HEK293T (cell line): ENCODE data around the gene NLRP1.

Experiments
- CTCF ChIA-PET: fragments of 350-600 bp; formaldehyde crosslinking; extraction: SDS; loops from one replicate; lab custom pipeline; 2021; ENCODE audit warnings: antibody characterized with exemption, inconsistent platforms; lab: Yijun Ruan, JAX
- POLR2A ChIA-PET: fragments of 350-600 bp; formaldehyde crosslinking; extraction: SDS; loops from one replicate; lab custom pipeline; 2020; ENCODE audit warnings: antibody characterized with exemption, inconsistent platforms; lab: Yijun Ruan, JAX
- DNase-seq: peaks from one replicate; pipeline ENCODE4 v3.0.0; 2012; ENCODE audit warnings: mixed read lengths; ENCODE audit errors: extremely low spot score
- ARNT ChIP-seq: fragments of 450-650 bp; IDR thresholded peaks from 2 replicates; pipeline ENCODE4 v1.6.1; 2017; ENCODE audit warnings: mild to moderate bottlenecking
- BHLHE40 ChIP-seq: fragments of 450-650 bp; IDR thresholded peaks from 2 replicates; pipeline ENCODE4 v1.6.1; 2016; ENCODE audit warnings: mild to moderate bottlenecking, moderate library complexity, borderline replicate concordance
- CTBP1 ChIP-seq: fragments of 450-650 bp; IDR thresholded peaks from 2 replicates; pipeline ENCODE4 v1.6.1; 2016; ENCODE audit warnings: borderline replicate concordance
- ELF4 ChIP-seq: fragments of 450-650 bp; IDR thresholded peaks from 2 replicates; pipeline ENCODE4 v1.6.1; 2017; ENCODE audit warnings: antibody characterized with exemption
- FOXA1 ChIP-seq: fragments of 450-650 bp; IDR thresholded peaks from 2 replicates; pipeline ENCODE4 v1.6.1; 2016; ENCODE audit warnings: mild to moderate bottlenecking
- FOXK2 ChIP-seq: fragments of 450-650 bp; IDR thresholded peaks from 2 replicates; pipeline ENCODE4 v1.6.1; 2016; ENCODE audit warnings: mild to moderate bottlenecking
- FOXM1 ChIP-seq: fragments of 450-650 bp; IDR thresholded peaks from 2 replicates; pipeline ENCODE4 v1.6.1; 2017; ENCODE audit warnings: mild to moderate bottlenecking, borderline replicate concordance
- HDGF ChIP-seq: fragments of 450-650 bp; IDR thresholded peaks from 2 replicates; pipeline ENCODE4 v1.6.1; 2017; ENCODE audit warnings: antibody characterized with exemption, borderline replicate concordance
- L3MBTL2 ChIP-seq: fragments of 450-650 bp; conservative IDR thresholded peaks from 2 replicates; pipeline ENCODE4 v1.6.1; 2016; ENCODE audit warnings: mild to moderate bottlenecking
- LEF1 ChIP-seq: fragments of 450-650 bp; IDR thresholded peaks from 2 replicates; pipeline ENCODE4 v1.6.1; 2017; ENCODE audit warnings: mild to moderate bottlenecking, borderline replicate concordance
- NFRKB ChIP-seq: fragments of 450-650 bp; IDR thresholded peaks from 2 replicates; pipeline ENCODE4 v1.6.1; 2016; ENCODE audit warnings: mild to moderate bottlenecking, moderate library complexity
- PKNOX1 ChIP-seq: fragments of 450-650 bp; IDR thresholded peaks from 2 replicates; pipeline ENCODE4 v1.6.1; 2016
- SP1 ChIP-seq: fragments of 450-650 bp; IDR thresholded peaks from 2 replicates; pipeline ENCODE4 v1.6.1; 2017
- SUZ12 ChIP-seq: fragments of 450-650 bp; IDR thresholded peaks from 2 replicates; pipeline ENCODE4 v1.6.1; 2016; ENCODE audit warnings: mild to moderate bottlenecking
- TARDBP ChIP-seq: fragments of 450-650 bp; IDR thresholded peaks from 2 replicates; pipeline ENCODE4 v1.6.1; 2016
- ZNF384 ChIP-seq: fragments of 450-650 bp; IDR thresholded peaks from 2 replicates; pipeline ENCODE4 v1.6.1; 2016

NLRP1 gene

GRCh38 chr17:5522476-5522875 is 61.8 kb downstream of the NLRP1 start:
- DNase-seq, result no peak
- ChIA-PET CTCF (interaction anchor here (1.1 kb wide), 1 partner anchor 14 kb away, joined by 3 read pairs; no protein-coding TSS in a partner anchor), POLR2A (interaction anchor here (0.6 to 2.8 kb wide), 3 partner anchors 22 to 69 kb away, joined by 3 to 11 read pairs (median 4); partner anchors contain the start of genes DERL2 and MIS12)

GRCh38 chr17:5516060-5516792 is 68.1 kb downstream of the NLRP1 start:
- POLR2A ChIA-PET, result interaction anchor here (1.6 kb wide), 1 partner anchor 15 kb away, joined by 4 read pairs; a partner anchor contains a TSS
- CTCF ChIA-PET, result no interaction called here

More at GRCh38 chr17:5522476-5522875, 61.8 kb downstream of the NLRP1 start:
- no peak for TF ChIP-seq FOXK2
- TF ChIP-seq CTBP1, result no peak

DNA sequence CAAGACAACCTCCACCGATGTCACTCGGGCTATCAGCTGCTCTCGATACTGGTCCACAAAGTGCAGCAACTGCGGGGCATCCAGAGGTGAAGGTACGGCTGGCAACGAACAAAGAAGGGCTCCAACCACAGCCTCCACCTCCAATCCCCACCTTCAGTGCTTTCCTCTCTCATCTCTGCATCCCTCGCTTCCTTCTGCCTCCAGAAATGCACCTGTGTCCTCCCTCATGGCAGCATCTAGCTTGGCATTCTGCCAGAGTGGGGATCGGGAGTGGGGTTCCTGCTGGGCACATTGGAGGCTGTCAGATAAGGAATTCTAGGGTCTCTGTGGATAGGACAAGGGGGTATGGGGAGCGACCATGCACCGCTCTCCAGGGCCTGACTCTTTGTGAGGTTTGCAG is 69.3 kb downstream of the NLRP1 start:
- no peak for DNase-seq
- CTCF ChIA-PET, result no interaction called here
- no peak for TF ChIP-seq ARNT
- no peak for TF ChIP-seq ELF4
- no peak for TF ChIP-seq FOXA1
- no peak for TF ChIP-seq FOXM1
- TF ChIP-seq LEF1, result no peak
- no peak for TF ChIP-seq NFRKB
- TF ChIP-seq SUZ12, result no peak
- no peak for TF ChIP-seq L3MBTL2
- no peak for TF ChIP-seq TARDBP
- no peak for TF ChIP-seq SP1
- TF ChIP-seq BHLHE40, result no peak
- no peak for TF ChIP-seq CTBP1
- TF ChIP-seq HDGF, result no peak
- POLR2A ChIA-PET, result no interaction called here

More at GRCh38 chr17:5516060-5516792, 68.1 kb downstream of the NLRP1 start:
- TF ChIP-seq ELF4, result no peak
- TF ChIP-seq SUZ12, result no peak
- TF ChIP-seq SP1, result no peak
- TF ChIP-seq FOXK2, result no peak
- TF ChIP-seq ARNT, result no peak
- no peak for TF ChIP-seq L3MBTL2
- no peak for TF ChIP-seq FOXM1
- TF ChIP-seq BHLHE40, result no peak
- TF ChIP-seq ZNF384, result no peak
- no peak for TF ChIP-seq NFRKB
- TF ChIP-seq LEF1, result no peak
- TF ChIP-seq PKNOX1, result no peak
- TF ChIP-seq HDGF, result no peak
- no peak for TF ChIP-seq FOXA1
- no peak for TF ChIP-seq CTBP1
- no peak for TF ChIP-seq TARDBP
- no peak for DNase-seq

DNA sequence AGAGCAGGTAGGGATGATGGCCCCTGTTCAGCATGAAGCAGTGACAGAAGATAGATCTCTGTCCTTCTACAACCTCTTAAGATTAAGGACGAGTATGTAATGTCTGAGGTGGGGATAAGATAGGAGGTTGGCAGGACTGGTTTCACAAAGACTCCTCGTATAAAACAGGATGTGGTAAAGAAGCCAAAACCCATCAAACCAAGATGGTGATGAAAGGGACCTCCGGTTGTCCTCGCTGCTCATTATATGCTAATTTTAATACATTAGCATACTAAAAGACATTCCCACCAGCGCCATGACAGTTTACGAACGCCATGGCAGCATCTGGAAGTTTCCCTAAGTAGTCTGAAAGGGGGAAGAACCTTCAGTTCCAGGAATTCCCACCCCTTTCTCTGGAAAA is 70.7 kb downstream of the NLRP1 start:
- DNase-seq, result no peak
- ChIA-PET POLR2A (no interaction called here), CTCF (no interaction called here)
- TF ChIP-seq CTBP1 (no peak), BHLHE40 (no peak), FOXA1 (no peak)

- ChIA-PET POLR2A (interaction anchor here (0.9 kb wide), 1 partner anchor 11 kb away, joined by 3 read pairs; a partner anchor contains a TSS), CTCF (no interaction called here)
- DNase-seq, result no peak
- TF ChIP-seq ARNT (no peak), SUZ12 (no peak), FOXK2 (no peak), SP1 (no peak), PKNOX1 (no peak), BHLHE40 (no peak), LEF1 (no peak), HDGF (no peak)
Observed at GRCh38 chr17:5511401-5512225, 72.7 kb downstream of the NLRP1 start.

GRCh38 chr17:5510771-5511170 is 73.5 kb downstream of the NLRP1 start:
- ChIA-PET CTCF (no interaction called here), POLR2A (no interaction called here)

More at GRCh38 chr17:5510771-5511170, 73.5 kb downstream of the NLRP1 start:
- DNase-seq, result no peak
- TF ChIP-seq HDGF, result no peak
- TF ChIP-seq NFRKB, result no peak
- no peak for TF ChIP-seq SP1
- TF ChIP-seq PKNOX1, result no peak
- no peak for TF ChIP-seq SUZ12
- TF ChIP-seq BHLHE40, result no peak
- TF ChIP-seq CTBP1, result no peak
- TF ChIP-seq L3MBTL2, result no peak
